Endometrial microvascular endothelial cells (primary cell): ENCODE measurements around the gene ADCY9. TPM values are rescaled to one million over a fixed set of nuclear protein-coding genes. Genes with fewer than 3 reads are reported as not detected.

Experiments used
- in situ Hi-C: cut with HindIII; loops from 2 replicates; pipeline ENCODE4 v1.10.0; 2017; ENCODE audit warnings: low sequenced_read_pairs, low pct_unique_long_range_greater_than_20kb; ENCODE audit errors: inconsistent ontology term
- total RNA-seq: library from RNA; depleted of rRNA; stranded (reverse); fragments of >200 nt; gene quantifications from one replicate; pipeline ENCODE4 v1.2.3, GENCODE V29; 2015; ENCODE audit errors: inconsistent ontology term

Gene ADCY9
- total RNA-seq, 1 donor from 2014 or later = 24.2 TPM

- in situ Hi-C loops = no loop called here
Observed at GRCh38 chr16:3998793-3999478, 117.3 kb downstream of the ADCY9 start.

- in situ Hi-C loops = no loop called here
Observed at GRCh38 chr16:3997231-3997841, 118.9 kb downstream of the ADCY9 start.

- in situ Hi-C loops = no loop called here
Observed at GRCh38 chr16:3995001-3995400, 121.2 kb downstream of the ADCY9 start.

- in situ Hi-C loops = no loop called here
Observed at GRCh38 chr16:3993052-3993785, 123.0 kb downstream of the ADCY9 start.

- in situ Hi-C loops = no loop called here
Observed at GRCh38 chr16:3992297-3993051, 123.8 kb downstream of the ADCY9 start.

- in situ Hi-C loops = no loop called here
Observed at GRCh38 chr16:3988824-3989223, 127.4 kb downstream of the ADCY9 start.

DNA sequence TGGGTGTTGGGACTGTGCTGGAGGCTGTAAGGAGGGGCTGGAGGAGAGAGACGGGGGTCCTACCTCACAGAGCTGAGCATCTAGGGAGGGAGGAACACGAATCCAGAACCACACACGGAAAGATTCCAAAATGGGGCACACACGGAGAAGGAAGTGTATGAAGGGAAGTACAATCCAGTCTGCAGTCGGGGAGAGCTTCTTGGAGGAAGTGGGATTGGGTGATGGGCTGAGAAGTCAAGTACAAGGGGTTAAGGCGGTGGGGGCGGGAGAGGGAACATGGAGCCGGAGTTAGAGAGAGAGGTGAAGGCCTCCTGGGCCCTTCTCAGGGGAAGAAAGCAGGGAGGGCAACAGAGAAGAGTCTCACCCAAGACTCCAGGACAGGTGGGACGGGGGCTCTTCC is 128.2 kb downstream of the ADCY9 start:
- in situ Hi-C loops = no loop called here

GRCh38 chr16:3987231-3987630 is 129.0 kb downstream of the ADCY9 start:
- in situ Hi-C loops = no loop called here

DNA sequence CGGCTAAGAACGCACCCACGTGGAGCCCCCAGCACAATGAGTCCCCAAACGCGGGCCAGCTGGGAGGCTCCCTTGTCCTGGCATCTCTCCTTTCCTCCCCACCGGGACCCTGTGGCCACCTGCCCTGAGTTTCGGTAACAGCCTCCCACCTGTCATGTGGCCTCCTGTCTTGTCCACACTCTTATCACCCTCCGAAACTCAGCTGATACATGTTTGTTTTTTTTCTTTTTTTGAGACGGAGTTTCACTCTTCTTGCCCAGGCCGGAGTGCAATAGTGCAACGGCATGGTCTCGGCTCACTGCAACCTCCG is 130.1 kb downstream of the ADCY9 start:
- in situ Hi-C loops = no loop called here

DNA sequence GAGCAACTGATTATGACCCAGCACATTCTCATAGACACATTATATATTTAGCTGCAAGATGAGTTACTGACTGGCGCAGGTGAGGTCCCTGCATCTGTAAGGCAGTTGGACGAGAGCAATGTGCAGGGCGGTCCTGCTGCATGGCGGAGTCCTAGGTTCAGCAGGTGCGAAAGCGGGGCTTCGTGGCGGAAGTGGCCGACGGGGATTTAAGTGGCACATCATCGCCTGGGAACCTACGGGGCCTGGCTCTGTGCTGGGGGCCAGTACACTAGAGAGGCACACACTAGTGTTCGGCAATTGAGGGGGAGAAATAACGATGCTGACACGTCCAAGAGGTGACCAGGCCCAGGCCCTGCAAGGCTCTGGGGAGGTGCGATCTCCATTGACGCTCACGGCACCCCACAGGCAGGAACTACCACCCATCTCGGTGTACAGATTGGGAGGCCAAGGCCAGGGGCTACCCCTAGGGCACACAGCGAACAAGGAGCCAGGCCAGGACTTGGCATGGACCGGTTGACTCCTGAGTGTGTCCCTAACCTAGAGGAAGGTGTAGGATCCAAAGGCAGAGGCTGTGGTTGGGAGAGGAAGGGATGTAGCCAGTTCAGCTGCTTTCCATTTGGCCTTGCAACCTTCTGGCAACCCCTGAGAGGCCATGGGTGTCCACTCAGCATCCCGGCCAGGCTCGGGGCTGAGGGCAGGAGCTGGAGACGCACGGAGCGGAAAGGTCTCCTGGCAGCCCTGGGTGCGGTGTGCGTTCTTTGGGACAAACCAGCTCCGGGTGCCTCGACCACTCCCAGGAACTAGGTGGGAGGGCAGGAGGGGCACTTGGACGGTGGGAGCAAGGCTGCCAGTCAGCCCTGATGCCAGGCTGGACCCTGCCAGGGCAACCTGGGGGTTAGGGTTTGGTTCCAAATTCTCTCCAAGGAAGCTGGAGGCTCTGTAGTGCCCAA is 131.9 kb downstream of the ADCY9 start:
- in situ Hi-C loops = no loop called here

GRCh38 chr16:3983081-3983520 is 133.1 kb downstream of the ADCY9 start:
- in situ Hi-C loops = no loop called here

- in situ Hi-C loops = no loop called here
Observed at GRCh38 chr16:3982216-3982615, 134.0 kb downstream of the ADCY9 start.

DNA sequence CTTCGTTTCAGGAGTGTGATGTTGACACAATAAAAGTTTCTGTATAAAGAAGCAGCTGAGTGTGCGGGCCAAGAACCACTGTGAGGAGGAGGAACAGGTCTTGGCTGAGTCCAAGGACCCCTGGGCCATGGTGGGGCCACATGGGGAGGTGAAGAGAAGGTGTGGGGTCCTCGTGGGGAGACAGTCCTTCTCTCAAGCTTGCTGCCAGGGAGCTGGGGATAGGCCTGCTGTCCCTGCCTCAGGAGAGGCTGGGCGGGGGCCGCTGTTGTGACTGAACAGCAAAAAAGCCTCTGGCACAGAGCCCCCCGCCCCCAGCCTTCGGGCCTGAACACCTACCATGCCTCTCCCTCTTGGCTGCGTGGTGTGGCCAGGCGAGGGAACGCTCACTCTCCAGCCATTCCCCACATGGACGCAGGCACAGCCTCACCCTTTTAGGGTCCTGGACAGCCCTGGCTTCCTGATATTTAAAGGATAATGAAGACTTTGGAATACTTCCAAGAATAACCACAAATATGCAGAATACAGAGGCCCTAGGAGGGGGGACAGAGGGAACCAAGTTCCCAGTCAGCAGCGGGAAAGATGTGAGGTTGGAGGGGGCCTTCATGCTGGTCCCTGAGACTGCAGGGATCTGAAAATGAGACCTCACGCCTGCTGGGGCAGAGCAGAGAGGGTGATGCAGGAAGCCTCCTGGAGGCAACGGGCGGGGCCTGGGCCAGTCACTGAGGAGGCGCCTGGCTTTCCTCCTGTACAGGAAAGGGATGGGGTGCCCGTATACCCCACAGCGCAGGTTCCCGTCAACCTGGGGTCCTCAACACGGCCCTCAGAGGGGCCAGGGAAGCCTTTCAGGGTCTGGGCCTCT is 135.8 kb downstream of the ADCY9 start:
- in situ Hi-C loops = no loop called here

DNA sequence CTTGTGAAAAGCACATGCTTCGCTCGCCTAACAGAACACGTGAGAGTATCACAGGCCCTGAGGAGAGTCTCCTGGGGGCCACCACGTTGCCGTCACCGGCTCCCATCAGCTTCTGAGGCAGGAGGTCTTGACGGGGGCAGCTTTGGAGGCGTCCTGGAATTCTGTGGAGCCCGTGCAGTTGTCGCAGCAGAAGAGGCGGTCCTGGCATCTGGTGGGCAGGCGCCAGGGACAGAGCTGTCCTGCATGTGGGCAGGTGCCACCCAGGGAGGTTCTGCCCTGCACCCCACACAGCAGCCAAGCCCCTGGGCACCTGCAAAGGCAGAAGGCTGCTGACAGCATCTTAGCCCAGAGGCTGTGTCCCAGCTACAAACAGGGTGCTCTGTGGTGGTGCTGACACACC is 136.7 kb downstream of the ADCY9 start:
- in situ Hi-C loops = no loop called here

GRCh38 chr16:3979070-3979469 is 137.2 kb downstream of the ADCY9 start:
- in situ Hi-C loops = no loop called here

- in situ Hi-C loops = no loop called here
Observed at GRCh38 chr16:3977376-3977775, 138.9 kb downstream of the ADCY9 start.

DNA sequence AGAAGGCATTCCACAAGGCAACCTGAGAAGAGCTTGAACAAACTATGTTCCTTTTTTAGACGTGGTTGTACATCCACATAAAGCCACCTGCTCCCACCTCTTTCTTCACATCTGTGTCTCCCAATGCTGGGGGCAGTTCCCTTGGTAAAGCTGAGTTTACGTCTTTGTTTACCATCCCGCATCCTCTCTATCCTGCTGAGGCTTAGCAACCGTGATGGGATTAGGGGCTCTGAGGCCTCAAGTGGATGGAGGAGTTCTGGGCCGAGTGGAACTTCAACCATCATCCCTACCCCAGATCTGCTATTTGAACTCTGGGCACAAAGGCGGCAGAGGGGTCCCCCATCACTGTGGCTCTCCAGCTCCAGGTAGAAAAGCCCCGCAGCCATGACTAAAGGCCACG is 141.5 kb downstream of the ADCY9 start:
- in situ Hi-C loops = loop anchor here (25.0 kb wide), 1 partner anchor 113 kb away; no protein-coding TSS in a partner anchor

GRCh38 chr16:3971706-3972105 is 144.5 kb downstream of the ADCY9 start:
- in situ Hi-C loops = loop anchor here (25.0 kb wide), 1 partner anchor 116 kb away; no protein-coding TSS in a partner anchor
